ENCODE results near the gene NDFIP2. TPM values are rescaled to one million over a fixed set of nuclear protein-coding genes. Genes with fewer than 3 reads are reported as not detected.

Gene NDFIP2
- total RNA-seq, 1 experiment from 2014 or later = 48.4 TPM

GRCh38 chr13:79511611-79512010, 30.7 kb downstream of the NDFIP2 start:
- no peaks in the 10 kb centered on the region for H3K27me3 ChIP-seq (ENCODE audit: insufficient read depth, low read depth)
- H3K9me3 ChIP-seq (ENCODE audit: insufficient read depth, low read depth) = no peaks in the 10 kb centered on the region
- ChIA-PET POLR2A (ENCODE audit: unreplicated experiment) (no interaction called here), CTCF (no interaction called here)
- H4K20me1 ChIP-seq (ENCODE audit: insufficient read depth) = peaks cover 6% of the 10 kb centered on the region; the same call in 1 of the 2 replicates
- H3K4me2 ChIP-seq = no peak overlapping the region
- H3K4me1 ChIP-seq (replicated peaks; ENCODE audit: insufficient read depth) = 0 out of 2 replicates have a peak, but pooled peaks cover 10% of the 10 kb centered on the region
- no peak for DNase-seq
- H3K9me2 ChIP-seq (ENCODE audit: insufficient read depth) = no peaks in the 10 kb centered on the region
- no peak overlapping the region for H2AFZ ChIP-seq
- no peaks in the 10 kb centered on the region; the same call in 1 of the 2 replicates for H3K36me3 ChIP-seq (ENCODE audit: low read depth)
- H3F3A ChIP-seq (ENCODE audit: insufficient read depth, low read depth) = no peaks in the 10 kb centered on the region
- H3K79me2 ChIP-seq (ENCODE audit: low read depth) = peaks cover 62% of the 10 kb centered on the region
- H3K4me3 ChIP-seq = no peak overlapping the region
- no TSS peak for BruUV-seq (replicated peaks)
- H3K27ac ChIP-seq = no peak overlapping the region
- no peak for TF ChIP-seq EZH2 (IDR thresholded peaks at IDR 0.05; ENCODE audit: low read depth)
- intact Hi-C loops (cut with micrococcal nuclease; ENCODE audit: unreplicated experiment) = no loop called here

- ChIA-PET CTCF (no interaction called here), POLR2A (ENCODE audit: unreplicated experiment) (interaction anchor here (0.6 kb wide), 1 partner anchor 25 kb away, joined by 3 read pairs; no protein-coding TSS in a partner anchor)
- Histone ChIP-seq H3K27me3 (ENCODE audit: insufficient read depth, low read depth) (no peaks in the 10 kb centered on the region), H4K20me1 (ENCODE audit: insufficient read depth) (peaks cover 6% of the 10 kb centered on the region; the same call in 1 of the 2 replicates), H3K4me1 (replicated peaks; ENCODE audit: insufficient read depth) (0 out of 2 replicates have a peak, but pooled peaks cover 7% of the 10 kb centered on the region), H3K4me3 (no peak overlapping the region), H3K9me3 (ENCODE audit: insufficient read depth, low read depth) (no peaks in the 10 kb centered on the region), H3F3A (ENCODE audit: insufficient read depth, low read depth) (no peaks in the 10 kb centered on the region), H3K36me3 (ENCODE audit: low read depth) (no peaks in the 10 kb centered on the region; the same call in 1 of the 2 replicates), H3K79me2 (ENCODE audit: low read depth) (peaks cover 58% of the 10 kb centered on the region), H2AFZ (no peak overlapping the region), H3K4me2 (no peak overlapping the region), H3K9me2 (ENCODE audit: insufficient read depth) (no peaks in the 10 kb centered on the region), H3K27ac (no peak overlapping the region)
- TF ChIP-seq EZH2 (IDR thresholded peaks at IDR 0.05; ENCODE audit: low read depth) (no peak), CTCF (conservative IDR thresholded peaks at IDR 0.05) (no peak)
- BruUV-seq (replicated peaks) = no TSS peak
- intact Hi-C loops (cut with micrococcal nuclease; ENCODE audit: unreplicated experiment) = no loop called here
- no peak for DNase-seq
Measured at GRCh38 chr13:79512950-79513349, 32.0 kb downstream of the NDFIP2 start.

- no peaks in the 10 kb centered on the region for H3F3A ChIP-seq (ENCODE audit: insufficient read depth, low read depth)
- no peak overlapping the region for H2AFZ ChIP-seq
- no peaks in the 10 kb centered on the region for H3K9me2 ChIP-seq (ENCODE audit: insufficient read depth)
- H4K20me1 ChIP-seq (ENCODE audit: insufficient read depth) = peaks cover 6% of the 10 kb centered on the region; the same call in 1 of the 2 replicates
- no peak overlapping the region for H3K4me2 ChIP-seq
- DNase-seq = no peak
- CTCF ChIA-PET = no interaction called here
- no peak overlapping the region for H3K27ac ChIP-seq
- peaks cover 44% of the 10 kb centered on the region; the same call in 1 of the 2 replicates for H3K79me2 ChIP-seq (ENCODE audit: low read depth)
- no TSS peak for BruUV-seq (replicated peaks)
- H3K4me1 ChIP-seq (replicated peaks; ENCODE audit: insufficient read depth) = no peaks in the 10 kb centered on the region
- TF ChIP-seq EZH2 (IDR thresholded peaks at IDR 0.05; ENCODE audit: low read depth) (no peak), CTCF (conservative IDR thresholded peaks at IDR 0.05) (no peak)
- no peaks in the 10 kb centered on the region for H3K9me3 ChIP-seq (ENCODE audit: insufficient read depth, low read depth)
- H3K36me3 ChIP-seq (ENCODE audit: low read depth) = peaks cover 5% of the 10 kb centered on the region; the same call in 1 of the 2 replicates
- no peaks in the 10 kb centered on the region for H3K27me3 ChIP-seq (ENCODE audit: insufficient read depth, low read depth)
- no peak overlapping the region for H3K4me3 ChIP-seq
- intact Hi-C loops (cut with micrococcal nuclease; ENCODE audit: unreplicated experiment) = no loop called here
- POLR2A ChIA-PET (ENCODE audit: unreplicated experiment) = interaction anchor here (1.1 kb wide), 1 partner anchor 36 kb away, joined by 3 read pairs; the partner anchor contains the start of gene NDFIP2
Measured at GRCh38 chr13:79516595-79516994, 35.6 kb downstream of the NDFIP2 start.

GRCh38 chr13:79519255-79519654, 38.3 kb downstream of the NDFIP2 start:
- Histone ChIP-seq H3K4me2 (no peak overlapping the region), H3K9me3 (ENCODE audit: insufficient read depth, low read depth) (no peaks in the 10 kb centered on the region), H3K4me3 (no peak overlapping the region), H3K27me3 (ENCODE audit: insufficient read depth, low read depth) (no peaks in the 10 kb centered on the region), H3K79me2 (ENCODE audit: low read depth) (peaks cover 27% of the 10 kb centered on the region; the same call in 1 of the 2 replicates), H3K4me1 (replicated peaks; ENCODE audit: insufficient read depth) (no peaks in the 10 kb centered on the region), H3F3A (ENCODE audit: insufficient read depth, low read depth) (no peaks in the 10 kb centered on the region), H3K9me2 (ENCODE audit: insufficient read depth) (no peaks in the 10 kb centered on the region), H3K36me3 (ENCODE audit: low read depth) (peaks cover 13% of the 10 kb centered on the region; the same call in 1 of the 2 replicates), H4K20me1 (ENCODE audit: insufficient read depth) (peaks cover 3% of the 10 kb centered on the region; the same call in 1 of the 2 replicates), H2AFZ (no peak overlapping the region), H3K27ac (no peak overlapping the region)
- ChIA-PET CTCF (no interaction called here), POLR2A (ENCODE audit: unreplicated experiment) (no interaction called here)
- no TSS peak for BruUV-seq (replicated peaks)
- no peak for DNase-seq
- intact Hi-C loops (cut with micrococcal nuclease; ENCODE audit: unreplicated experiment) = no loop called here
- TF ChIP-seq EZH2 (IDR thresholded peaks at IDR 0.05; ENCODE audit: low read depth) (no peak), CTCF (conservative IDR thresholded peaks at IDR 0.05) (no peak)
